Upper lobe of left lung (tissue), 6 donors: ENCODE results near the gene ACTG2. TPM values are rescaled to one million over a fixed set of nuclear protein-coding genes. Genes with fewer than 3 reads are reported as not detected.

Experiments used
- ATAC-seq, 2 donors: fragments of 200-7000 bp; cut with Tn5 transposase; one replicate each; pipeline ENCODE4 v1.9.1; 2022; ENCODE audit warnings: mild to moderate bottlenecking in 2 of 2, moderate library complexity in 2 of 2; ENCODE audit not compliant: low FRiP score in 2 of 2
- DNase-seq, 2 donors: peaks; one replicate each; pipeline ENCODE4 v3.0.0-alpha.2; 2019 to 2020
- H3K27ac ChIP-seq, 4 donors: fragments of 200-600 bp; sonication (generic); one replicate each; pipeline ENCODE4 v1.5.1; 2016 to 2019
- H3K27me3 ChIP-seq, 4 donors: fragments of 200-600 bp; sonication (generic); one replicate each; pipeline ENCODE4 v1.5.1; 2017 to 2019
- H3K36me3 ChIP-seq, 4 donors: fragments of 200-600 bp; sonication (generic); one replicate each; pipeline ENCODE4 v1.5.1; 2016 to 2019
- H3K4me1 ChIP-seq, 4 donors: fragments of 200-600 bp; sonication (generic); one replicate each; pipeline ENCODE4 v1.5.1; 2018 to 2019
- H3K4me3 ChIP-seq, 4 donors: fragments of 200-600 bp; sonication (generic); one replicate each; pipeline ENCODE4 v1.5.1; 2017 to 2019; ENCODE audit warnings: mild to moderate bottlenecking in 2 of 4, moderate library complexity in 1 of 4
- H3K9me3 ChIP-seq, 4 donors: fragments of 200-600 bp; sonication (generic); one replicate each; pipeline ENCODE4 v1.5.1; 2018 to 2019
- CTCF ChIP-seq, 6 experiments: fragments of 450-650 bp in 4 of 6; fragments of 200-600 bp in 2 of 6; sonication (generic) in 2 of 6; IDR thresholded peaks; one replicate each; pipeline ENCODE4 v1.5.1; 2016 to 2019; ENCODE audit warnings: antibody characterized with exemption in 6 of 6
- EP300 ChIP-seq, 4 donors: sonication (generic); formaldehyde crosslinking; IDR thresholded peaks; one replicate each; pipeline ENCODE4 v1.5.1; 2017; ENCODE audit warnings: antibody characterized with exemption in 4 of 4, control low read depth in 2 of 4
- POLR2A ChIP-seq, 4 donors: fragments of 450-650 bp; IDR thresholded peaks; one replicate each; pipeline ENCODE4 v1.5.1; 2016 to 2017; ENCODE audit warnings: antibody characterized with exemption in 4 of 4, mild to moderate bottlenecking in 2 of 4
- POLR2AphosphoS5 ChIP-seq, 2 donors: sonication (generic); formaldehyde crosslinking; IDR thresholded peaks; one replicate each; pipeline ENCODE4 v1.5.1; 2017; ENCODE audit warnings: antibody characterized with exemption in 2 of 2
- WGBS, 2 donors: methylation state at CpG; one replicate each; pipeline ENCODE4 v1.1.5; 2017 to 2018; 5-methylcytosine and 5-hydroxymethylcytosine counted together
- total RNA-seq, 6 donors: library from RNA; depleted of rRNA in 4 of 6; stranded (reverse); fragments of >200 nt in 4 of 6; gene quantifications; one replicate each; pipeline versions ENCODE4 v1.1.0 to v1.2.1, GENCODE V29; 2016 to 2021
- donor health status: DM: no; HTN: no; CAD: no; lungs with moderate emphysema.
- donor health status: DM: no; HTN: yes; CAD: no; lungs with severe emphysema.

Gene ACTG2
- total RNA-seq, 6 donors from 2014 or later, result 10.8 to 65.3 (median 27.2) TPM

DNA sequence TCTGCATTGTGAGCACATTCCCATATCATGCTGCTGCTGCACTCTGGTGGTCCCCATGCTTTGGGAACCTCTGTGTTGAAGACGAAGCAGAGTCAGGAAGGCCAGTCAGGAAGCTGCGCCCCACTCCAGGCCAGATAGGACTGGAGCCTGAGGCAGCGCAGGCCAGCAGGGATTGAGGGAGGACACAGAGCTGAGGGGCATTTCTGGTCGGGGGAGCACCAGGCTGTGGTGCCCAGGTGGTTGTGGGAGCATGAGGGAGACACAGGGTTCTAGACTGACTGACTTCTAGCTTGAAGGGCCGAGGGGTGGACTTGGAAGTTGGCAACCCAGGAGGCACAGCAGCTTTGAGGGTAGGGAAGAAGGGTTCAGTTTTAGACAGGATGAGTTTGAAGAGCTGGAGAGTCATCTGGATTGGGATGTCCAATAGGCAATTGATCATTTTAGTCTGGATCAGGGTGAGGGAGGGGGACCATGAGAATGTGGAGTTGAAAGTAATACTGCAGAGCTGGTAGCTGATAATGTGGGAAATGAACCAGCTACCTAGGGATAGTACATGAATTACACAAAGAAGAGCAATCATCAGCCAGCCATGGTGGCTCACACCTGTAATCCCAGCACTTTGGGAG is 1.4 kb upstream of the ACTG2 start:
- Histone ChIP-seq H3K4me1 (no peaks in the 10 kb centered on the region), H3K9me3 (no peaks in the 10 kb centered on the region), H3K27me3 (no peaks in the 10 kb centered on the region), H3K27ac (no peak overlapping the region), H3K4me3 (no peak overlapping the region), H3K36me3 (no peaks in the 10 kb centered on the region)
- DNase-seq (no peak), ATAC-seq (peak in 1 of 2 donors; percentile 8)
- TF ChIP-seq CTCF (IDR thresholded peaks at IDR 0.05) (no peak), POLR2AphosphoS5 (IDR thresholded peaks at IDR 0.05) (no peak), POLR2A (IDR thresholded peaks at IDR 0.05) (no peak), EP300 (IDR thresholded peaks at IDR 0.05) (no peak)
- WGBS, 2 donors, result 79 to 95% methylated on average over 4 to 5 of the region's 5 CpGs

GRCh38 chr2:73893764-73894474 is 1.1 kb downstream of the ACTG2 start:
- DNase-seq, result no peak
- H3K36me3 ChIP-seq, result no peaks in the 10 kb centered on the region
- peak overlapping the region in 1 of 4 donors; percentile 1 for H3K4me3 ChIP-seq
- no peak for TF ChIP-seq POLR2AphosphoS5 (IDR thresholded peaks at IDR 0.05)
- TF ChIP-seq CTCF (IDR thresholded peaks at IDR 0.05), result no peak
- no peak for TF ChIP-seq POLR2A (IDR thresholded peaks at IDR 0.05)
- H3K4me1 ChIP-seq, result no peaks in the 10 kb centered on the region
- H3K27me3 ChIP-seq, result no peaks in the 10 kb centered on the region
- H3K9me3 ChIP-seq, result no peaks in the 10 kb centered on the region
- 62 to 72% methylated on average over 8 to 9 of the region's 9 CpGs for WGBS, 2 donors
- H3K27ac ChIP-seq, result no peak overlapping the region
- no peak for ATAC-seq

GRCh38 chr2:73894475-73894850 is 1.7 kb downstream of the ACTG2 start:
- no peak for DNase-seq
- no peaks in the 10 kb centered on the region for H3K27me3 ChIP-seq
- TF ChIP-seq POLR2A (IDR thresholded peaks at IDR 0.05) (no peak), CTCF (IDR thresholded peaks at IDR 0.05) (no peak), POLR2AphosphoS5 (IDR thresholded peaks at IDR 0.05) (no peak), EP300 (IDR thresholded peaks at IDR 0.05) (no peak)
- H3K4me1 ChIP-seq, result no peaks in the 10 kb centered on the region
- H3K27ac ChIP-seq, result no peak overlapping the region
- peak overlapping the region in 1 of 4 donors; percentile 1 for H3K4me3 ChIP-seq
- H3K9me3 ChIP-seq, result no peaks in the 10 kb centered on the region
- 85 to 94% methylated on average over 2 of the region's 2 CpGs for WGBS, 2 donors
- no peak for ATAC-seq
- no peaks in the 10 kb centered on the region for H3K36me3 ChIP-seq

- WGBS, 2 donors, result 81 to 87% methylated on average over 6 of the region's 6 CpGs
- Histone ChIP-seq H3K4me3 (peak overlapping the region in 1 of 4 donors; percentile 1), H3K36me3 (no peaks in the 10 kb centered on the region), H3K4me1 (no peaks in the 10 kb centered on the region), H3K27me3 (no peaks in the 10 kb centered on the region), H3K9me3 (no peaks in the 10 kb centered on the region), H3K27ac (no peak overlapping the region)
- ATAC-seq (no peak), DNase-seq (peak in 1 of 2 donors; percentile 36)
- TF ChIP-seq POLR2AphosphoS5 (IDR thresholded peaks at IDR 0.05) (no peak), EP300 (IDR thresholded peaks at IDR 0.05) (no peak), CTCF (IDR thresholded peaks at IDR 0.05) (no peak), POLR2A (IDR thresholded peaks at IDR 0.05) (no peak)
Observed at GRCh38 chr2:73894877-73895276, 2.1 kb downstream of the ACTG2 start.
